HG02678 (cell line): ENCODE measurements around the gene RPP14.

Source experiments
- ATAC-seq: cut with Tn5 transposase; IDR thresholded peaks from one replicate; pipeline ENCODE4 v1.9.1; 2021; ENCODE audit warnings: mild to moderate bottlenecking, moderate library complexity; ENCODE audit not compliant: unreplicated experiment

The RPP14 gene

DNA sequence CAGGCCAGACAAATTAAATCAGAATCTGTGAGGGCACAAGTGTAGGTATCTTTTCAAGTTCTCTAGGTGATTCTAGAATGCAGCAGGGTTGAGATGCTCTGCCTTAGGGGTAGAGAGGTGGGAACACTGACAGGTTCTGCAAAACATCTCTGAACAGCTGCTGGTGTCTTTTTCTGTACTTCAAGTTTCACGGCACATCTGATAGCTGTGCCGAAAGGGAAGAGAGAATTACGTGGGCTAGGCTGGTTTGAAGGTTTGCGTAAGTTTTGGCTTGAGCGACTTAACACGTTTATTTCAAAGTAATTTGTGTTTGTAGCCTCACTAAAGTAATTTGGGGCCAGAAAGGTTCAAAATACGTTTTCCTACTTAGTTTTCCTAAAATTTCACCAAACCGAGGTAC is 49.1 kb downstream of the RPP14 start:
- peak; percentile 72 for ATAC-seq

GRCh38 chr3:58356054-58356453 is 50.0 kb downstream of the RPP14 start:
- ATAC-seq, result no peak

- ATAC-seq, result no peak
Observed at GRCh38 chr3:58357402-58357801, 51.4 kb downstream of the RPP14 start.

- no peak for ATAC-seq
Observed at GRCh38 chr3:58358092-58358491, 52.0 kb downstream of the RPP14 start.

DNA sequence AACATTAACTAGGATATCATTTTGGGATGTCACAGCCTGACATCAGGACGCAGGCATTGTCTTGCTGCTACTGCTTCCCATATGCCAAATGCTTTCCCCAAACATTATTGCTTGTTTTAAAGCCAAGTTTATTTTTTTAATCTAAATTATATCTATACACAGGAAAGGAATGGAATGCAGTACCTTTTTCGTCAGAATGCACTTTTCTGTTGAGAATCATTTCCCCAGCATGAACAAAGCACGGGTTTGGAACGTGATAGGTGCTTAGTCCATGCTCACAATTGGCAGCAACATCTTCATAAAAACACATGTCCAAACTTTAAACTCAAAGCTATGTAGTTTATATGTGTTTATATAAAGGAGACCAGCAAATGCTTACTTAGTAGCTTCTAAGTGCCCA is 52.8 kb downstream of the RPP14 start:
- ATAC-seq, result no peak

- ATAC-seq, result no peak
Observed at GRCh38 chr3:58359621-58360020, 53.6 kb downstream of the RPP14 start.

DNA sequence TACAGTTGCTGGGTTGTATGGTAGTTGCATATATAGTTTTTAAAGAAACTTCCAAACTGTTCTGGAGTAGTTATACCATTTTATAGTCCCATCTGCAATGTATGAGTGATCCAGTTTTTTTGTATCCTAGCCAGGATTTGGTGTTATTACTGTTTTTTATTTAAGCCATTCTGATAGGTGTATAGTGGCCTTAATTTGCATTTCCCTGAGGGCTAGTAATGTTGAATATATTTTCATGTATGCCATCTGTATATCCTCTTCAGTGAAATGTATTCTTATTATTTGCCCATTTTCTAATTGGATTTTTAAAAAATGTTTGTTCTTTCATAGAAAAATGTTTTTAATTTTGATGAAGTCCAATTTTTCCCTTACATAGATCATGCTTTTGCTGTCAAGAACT is 55.8 kb downstream of the RPP14 start:
- no peak for ATAC-seq

GRCh38 chr3:58366699-58367098 is 60.7 kb downstream of the RPP14 start:
- no peak for ATAC-seq

DNA sequence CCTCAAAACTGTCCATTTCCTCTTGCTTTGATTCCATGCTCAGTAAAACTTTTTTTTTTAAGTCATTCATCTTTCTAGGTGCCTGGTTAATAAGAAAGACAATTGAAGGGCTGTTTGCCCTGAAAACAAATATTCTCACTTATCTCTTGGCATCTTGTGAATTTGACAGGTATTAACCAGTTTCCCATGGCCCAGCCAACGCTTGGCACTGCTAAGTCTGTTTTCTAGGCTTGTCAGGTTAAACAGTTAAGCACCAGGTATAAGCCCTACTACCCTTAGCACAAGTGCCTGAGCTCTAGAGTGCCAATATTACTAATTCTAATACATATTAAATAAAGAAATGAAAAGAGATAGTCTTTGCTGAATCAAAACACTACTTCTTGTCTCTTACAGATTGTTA is 63.0 kb downstream of the RPP14 start:
- ATAC-seq, result no peak
